Endothelial cell of umbilical vein (primary cell): Measurements from ENCODE around the gene FYB2. TPM values are rescaled to one million over a fixed set of nuclear protein-coding genes. Genes with fewer than 3 reads are reported as not detected.

Experiments used
- BruUV-seq: library from RNA; stranded (reverse); fragments of 400-500 nt; replicated peaks from 2 replicates; lab custom pipeline; 2021; lab: Mats Ljungman, UMichigan
- CTCF ChIA-PET: fragments of 300-600, 350-600 bp; sonication (Branson Sonifier 250); formaldehyde crosslinking; loops from one replicate; lab custom pipeline; 2021; ENCODE audit warnings: antibody characterized with exemption, inconsistent platforms; lab: Charles Lee
- POLR2A ChIA-PET: fragments of 300-600, 350-600 bp; sonication (Branson Sonifier 250); formaldehyde crosslinking; loops from one replicate; lab custom pipeline; 2021; ENCODE audit warnings: antibody characterized with exemption, inconsistent platforms; lab: Charles Lee
- DNase-seq: peaks from one replicate; pipeline ENCODE4 v3.0.0-alpha.2; 2011; ENCODE audit warnings: low read depth, low spot score
- FAIRE-seq: peaks from 2 replicates; lab custom pipeline; 2011; peaks lifted over from hg19 to GRCh38; lab: Jason Lieb, UNC
- H2AFZ ChIP-seq: 2 replicates; pipeline ENCODE4 v1.6.0; 2012; ENCODE audit warnings: low read depth, low read length, control low read depth, inconsistent platforms
- H3K27ac ChIP-seq: 2 replicates; pipeline ENCODE4 v1.5.1; 2011; ENCODE audit warnings: low read depth, mild to moderate bottlenecking, control low read depth, low read length, moderate library complexity; ENCODE audit not compliant: insufficient read depth
- H3K27me3 ChIP-seq, 2 experiments: 2 replicates each; pipeline versions ENCODE4 v1.6.0 to v1.6.1; 2011; ENCODE audit warnings: low read length in 2 of 2, mixed read lengths in 1 of 2; ENCODE audit not compliant: control insufficient read depth in 2 of 2, insufficient read depth in 2 of 2
- H3K36me3 ChIP-seq, 2 experiments: 2 replicates in 1 of 2; 3 replicates in 1 of 2; pipeline ENCODE4 v1.5.1; 2011; ENCODE audit warnings: low read length in 2 of 2, mild to moderate bottlenecking in 1 of 2, moderate library complexity in 1 of 2; ENCODE audit not compliant: control insufficient read depth in 2 of 2, insufficient read depth in 2 of 2; ENCODE audit errors: extremely low read depth in 1 of 2
- H3K4me1 ChIP-seq: 3 replicates; pipeline ENCODE4 v1.5.1; 2011; ENCODE audit warnings: mild to moderate bottlenecking, low read length; ENCODE audit not compliant: control insufficient read depth, insufficient read depth; ENCODE audit errors: extremely low read depth
- H3K4me2 ChIP-seq: 2 replicates; pipeline ENCODE4 v1.6.1; 2011; ENCODE audit warnings: low read length, control low read depth, mixed read lengths; ENCODE audit not compliant: insufficient read depth
- H3K4me3 ChIP-seq, 3 experiments: fragments of 200-600 bp in 1 of 3; sonication (generic), shearing (Covaris generic) in 1 of 3; replicated peaks in 1 of 3; 2 replicates each; pipeline ENCODE4 v1.5.1; 2011 to 2016; ENCODE audit warnings: control low read depth in 3 of 3, low read length in 3 of 3, mild to moderate bottlenecking in 2 of 3, inconsistent platforms in 1 of 3, low read depth in 1 of 3, moderate library complexity in 1 of 3; ENCODE audit not compliant: insufficient read depth in 1 of 3
- H3K79me2 ChIP-seq: 2 replicates; pipeline ENCODE4 v1.6.0; 2012; ENCODE audit warnings: low read length, inconsistent platforms; ENCODE audit not compliant: control insufficient read depth, insufficient read depth
- H3K9ac ChIP-seq: replicated peaks from 2 replicates; pipeline ENCODE3; 2011; ENCODE audit warnings: low read length, control low read depth; ENCODE audit not compliant: insufficient read depth; ENCODE audit errors: extremely low read depth
- H3K9me1 ChIP-seq: replicated peaks from 3 replicates; pipeline ENCODE4 v1.6.0; 2011; ENCODE audit warnings: mild to moderate bottlenecking, low read length; ENCODE audit not compliant: control insufficient read depth, insufficient read depth; ENCODE audit errors: extremely low read depth
- H3K9me3 ChIP-seq: replicated peaks from 2 replicates; pipeline ENCODE4 v1.5.1; 2012; ENCODE audit warnings: low read length, inconsistent platforms; ENCODE audit not compliant: control insufficient read depth, insufficient read depth
- H4K20me1 ChIP-seq: replicated peaks from 2 replicates; pipeline ENCODE3; 2011; ENCODE audit warnings: mild to moderate bottlenecking, low read length; ENCODE audit not compliant: control insufficient read depth, insufficient read depth; ENCODE audit errors: extremely low read depth
- CTCF ChIP-seq, 2 donors: IDR thresholded peaks; 1 replicate in 1 of 2; 2 replicates in 1 of 2; pipeline ENCODE4 v1.5.1; 2011; ENCODE audit warnings: low read length in 2 of 2, mild to moderate bottlenecking in 2 of 2, moderate library complexity in 2 of 2, control low read depth in 1 of 2, inconsistent platforms in 1 of 2, low read depth in 1 of 2; ENCODE audit not compliant: insufficient read depth in 1 of 2; ENCODE audit errors: extremely low read depth in 1 of 2
- GATA2 ChIP-seq: IDR thresholded peaks from 2 replicates; pipeline ENCODE4 v1.7.0; 2011; ENCODE audit warnings: low read depth, mild to moderate bottlenecking, moderate library complexity, mixed read lengths, low read length; ENCODE audit not compliant: insufficient read length, insufficient read depth
- JUN ChIP-seq: IDR thresholded peaks from 2 replicates; pipeline ENCODE4 v1.6.1; 2011; ENCODE audit warnings: borderline replicate concordance, low read depth; ENCODE audit not compliant: insufficient read length, insufficient read depth
- POLR2A ChIP-seq: IDR thresholded peaks from 2 replicates; pipeline ENCODE4 v1.6.1; 2012; ENCODE audit warnings: low read depth, mild to moderate bottlenecking, control low read depth, low read length
- dilution Hi-C: fragments of 300-500 bp; cut with MboI; formaldehyde crosslinking; loops from one replicate; pipeline ENCODE4 v1.15.0; 2019; ENCODE audit warnings: low sequenced_read_pairs; ENCODE audit not compliant: extremely low pct_ligation_motif_present
- intact Hi-C: fragments of 100-400 bp; cut with micrococcal nuclease; formaldehyde crosslinking; loops from one replicate; pipeline ENCODE4 v1.10.0; 2022
- polyA plus RNA-seq, 4 experiments: library from polyadenylated mRNA; depleted of rRNA in 3 of 4; stranded (reverse) in 3 of 4; unstranded in 1 of 4; fragments of >200 nt; gene quantifications; 2 replicates each; pipeline versions ENCODE4 v1.2.1 to v1.2.3, GENCODE V29; 2011 to 2012; ENCODE audit warnings: missing spikeins in 1 of 4
- total RNA-seq: library from RNA; stranded (reverse); gene quantifications from 2 replicates; pipeline ENCODE4 v1.2.3, GENCODE V29; 2021

FYB2 gene
- total and polyA plus RNA-seq, 2 donors (not counting 3 experiments of a cell fraction or from before 2014, with no cell fraction given), result not detected

- Histone ChIP-seq H3K36me3 (no peaks in the 10 kb centered on the region), H3K79me2 (no peaks in the 10 kb centered on the region), H3K27me3 (no peaks in the 10 kb centered on the region), H2AFZ (no peak overlapping the region), H3K9me1 (no peaks in the 10 kb centered on the region), H3K4me3 (no peak overlapping the region), H3K4me2 (no peak overlapping the region), H3K27ac (peak overlapping the region; percentile 53), H3K9me3 (no peaks in the 10 kb centered on the region), H3K4me1 (peaks cover 9% of the 10 kb centered on the region), H3K9ac (no peak overlapping the region), H4K20me1 (no peaks in the 10 kb centered on the region)
- no TSS peak for BruUV-seq
- intact Hi-C loops (loop anchor here (2.0 to 10.0 kb wide), 2 partner anchors 1682 to 1820 kb away; no protein-coding TSS in a partner anchor), dilution Hi-C loops (no loop called here)
- FAIRE-seq (no peak), DNase-seq (no peak)
- TF ChIP-seq CTCF (IDR thresholded peaks at IDR 0.05; ENCODE audit: extremely low read depth in 1 of 2, insufficient read depth in 1 of 2, low read depth in 1 of 2, low read length in 2 of 2), result no peak
- no peak for TF ChIP-seq GATA2
- TF ChIP-seq POLR2A, result no peak
- TF ChIP-seq JUN, result no peak
- POLR2A ChIA-PET, result no interaction called here
- CTCF ChIA-PET, result interaction anchor here (1.6 to 1.9 kb wide), 6 partner anchors 8 to 1331 kb away, joined by 3 to 20 read pairs (median 8); no protein-coding TSS in a partner anchor
These were observed 13.9 kb upstream of the FYB2 start for GRCh38 chr1:56833088-56833487.
